KMS-11 (cell line): ENCODE measurements around the gene SLC17A3.

Experiments used
- H2AFZ ChIP-seq: fragments of 200-600 bp; sonication (generic); 2 replicates; pipeline ENCODE4 v1.6.1; 2016; ENCODE audit warnings: antibody characterized with exemption, mixed run types, low read depth
- H3K27ac ChIP-seq: fragments of 200-600 bp; sonication (generic); 2 replicates; pipeline ENCODE4 v1.6.1; 2016; ENCODE audit warnings: mild to moderate bottlenecking, mixed run types
- H3K27me3 ChIP-seq: fragments of 200-600 bp; sonication (generic); 2 replicates; pipeline ENCODE4 v1.6.1; 2017; ENCODE audit warnings: mild to moderate bottlenecking, low read depth, mixed run types, moderate library complexity; ENCODE audit not compliant: insufficient read depth
- H3K36me3 ChIP-seq: fragments of 200-600 bp; sonication (generic); 2 replicates; pipeline ENCODE4 v1.6.1; 2017; ENCODE audit warnings: mild to moderate bottlenecking, mixed run types; ENCODE audit not compliant: insufficient read depth
- H3K4me1 ChIP-seq: fragments of 200-600 bp; sonication (generic); 2 replicates; pipeline ENCODE4 v1.6.1; 2016; ENCODE audit warnings: mild to moderate bottlenecking, low read depth, mixed run types; ENCODE audit not compliant: poor library complexity, severe bottlenecking
- H3K4me2 ChIP-seq: fragments of 200-600 bp; sonication (generic); 2 replicates; pipeline ENCODE4 v1.7.0; 2016; ENCODE audit warnings: mild to moderate bottlenecking, mixed run types
- H3K4me3 ChIP-seq: fragments of 200-600 bp; sonication (generic); IDR thresholded peaks from 2 replicates; pipeline ENCODE4 v1.6.1; 2017; ENCODE audit warnings: low read depth, low read length, mixed read lengths; ENCODE audit not compliant: insufficient read depth
- H3K79me2 ChIP-seq: fragments of 200-600 bp; sonication (generic); 2 replicates; pipeline ENCODE4 v1.6.1; 2016; ENCODE audit warnings: low read depth, mixed run types; ENCODE audit not compliant: insufficient read depth
- H3K9ac ChIP-seq: fragments of 200-600 bp; sonication (generic); 2 replicates; pipeline ENCODE4 v1.6.1; 2016; ENCODE audit warnings: mild to moderate bottlenecking, mixed run types
- H4K20me1 ChIP-seq: fragments of 200-600 bp; sonication (generic); 2 replicates; pipeline ENCODE4 v1.6.1; 2016; ENCODE audit warnings: mild to moderate bottlenecking, mixed run types; ENCODE audit not compliant: insufficient read depth
- TF ChIP-seq, protein P1 (sequence below): fragments of 200-600 bp; sonication (generic); conservative IDR thresholded peaks from 2 replicates; pipeline ENCODE4 v1.6.1; 2017; ENCODE audit warnings: low read depth, mild to moderate bottlenecking, antibody characterized with exemption, low read length, moderate library complexity, mixed read lengths

SLC17A3 gene

GRCh38 chr6:25911351-25911750, 37.3 kb upstream of the SLC17A3 start:
- Histone ChIP-seq H3K9ac (no peak overlapping the region), H3K36me3 (no peaks in the 10 kb centered on the region), H3K4me3 (no peak overlapping the region), H3K4me1 (peaks cover 12% of the 10 kb centered on the region), H4K20me1 (no peaks in the 10 kb centered on the region), H3K4me2 (no peak overlapping the region), H2AFZ (no peak overlapping the region), H3K27me3 (no peaks in the 10 kb centered on the region), H3K27ac (no peak overlapping the region), H3K79me2 (no peaks in the 10 kb centered on the region)
- TF ChIP-seq, protein P1, sequence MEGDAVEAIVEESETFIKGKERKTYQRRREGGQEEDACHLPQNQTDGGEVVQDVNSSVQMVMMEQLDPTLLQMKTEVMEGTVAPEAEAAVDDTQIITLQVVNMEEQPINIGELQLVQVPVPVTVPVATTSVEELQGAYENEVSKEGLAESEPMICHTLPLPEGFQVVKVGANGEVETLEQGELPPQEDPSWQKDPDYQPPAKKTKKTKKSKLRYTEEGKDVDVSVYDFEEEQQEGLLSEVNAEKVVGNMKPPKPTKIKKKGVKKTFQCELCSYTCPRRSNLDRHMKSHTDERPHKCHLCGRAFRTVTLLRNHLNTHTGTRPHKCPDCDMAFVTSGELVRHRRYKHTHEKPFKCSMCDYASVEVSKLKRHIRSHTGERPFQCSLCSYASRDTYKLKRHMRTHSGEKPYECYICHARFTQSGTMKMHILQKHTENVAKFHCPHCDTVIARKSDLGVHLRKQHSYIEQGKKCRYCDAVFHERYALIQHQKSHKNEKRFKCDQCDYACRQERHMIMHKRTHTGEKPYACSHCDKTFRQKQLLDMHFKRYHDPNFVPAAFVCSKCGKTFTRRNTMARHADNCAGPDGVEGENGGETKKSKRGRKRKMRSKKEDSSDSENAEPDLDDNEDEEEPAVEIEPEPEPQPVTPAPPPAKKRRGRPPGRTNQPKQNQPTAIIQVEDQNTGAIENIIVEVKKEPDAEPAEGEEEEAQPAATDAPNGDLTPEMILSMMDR, result no peak

DNA sequence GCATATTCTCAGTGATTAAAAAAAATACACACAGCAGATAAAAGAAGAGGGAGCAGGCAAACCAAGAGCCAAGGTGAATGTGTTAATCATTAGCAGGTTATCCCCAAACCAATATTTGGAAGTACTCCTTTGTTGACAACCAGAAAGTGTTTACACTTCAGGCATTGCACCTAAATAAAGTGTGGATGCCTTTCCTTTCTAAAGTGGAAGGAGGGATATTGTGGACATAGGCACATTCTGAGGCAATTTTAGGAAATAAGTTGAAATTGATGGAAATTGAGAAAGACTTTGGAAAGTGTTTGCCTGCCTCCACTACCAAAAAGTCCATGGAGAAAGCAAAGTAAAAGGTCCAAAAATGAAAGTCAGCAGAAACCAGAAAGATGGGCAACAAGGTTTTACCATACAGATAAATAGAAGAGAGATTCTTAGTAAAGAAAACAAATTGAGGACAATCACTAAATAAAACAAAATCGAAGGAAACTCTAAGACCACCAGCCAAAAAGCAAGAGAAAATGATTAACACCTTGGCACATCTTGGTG, 33.5 kb upstream of the SLC17A3 start:
- Histone ChIP-seq H3K4me1 (peaks cover 12% of the 10 kb centered on the region), H3K27ac (no peak overlapping the region), H3K4me3 (no peak overlapping the region), H2AFZ (no peak overlapping the region), H3K36me3 (no peaks in the 10 kb centered on the region), H3K27me3 (no peaks in the 10 kb centered on the region), H3K79me2 (no peaks in the 10 kb centered on the region), H3K4me2 (no peak overlapping the region), H4K20me1 (no peaks in the 10 kb centered on the region), H3K9ac (no peak overlapping the region)
- TF ChIP-seq, protein P1, result no peak

DNA sequence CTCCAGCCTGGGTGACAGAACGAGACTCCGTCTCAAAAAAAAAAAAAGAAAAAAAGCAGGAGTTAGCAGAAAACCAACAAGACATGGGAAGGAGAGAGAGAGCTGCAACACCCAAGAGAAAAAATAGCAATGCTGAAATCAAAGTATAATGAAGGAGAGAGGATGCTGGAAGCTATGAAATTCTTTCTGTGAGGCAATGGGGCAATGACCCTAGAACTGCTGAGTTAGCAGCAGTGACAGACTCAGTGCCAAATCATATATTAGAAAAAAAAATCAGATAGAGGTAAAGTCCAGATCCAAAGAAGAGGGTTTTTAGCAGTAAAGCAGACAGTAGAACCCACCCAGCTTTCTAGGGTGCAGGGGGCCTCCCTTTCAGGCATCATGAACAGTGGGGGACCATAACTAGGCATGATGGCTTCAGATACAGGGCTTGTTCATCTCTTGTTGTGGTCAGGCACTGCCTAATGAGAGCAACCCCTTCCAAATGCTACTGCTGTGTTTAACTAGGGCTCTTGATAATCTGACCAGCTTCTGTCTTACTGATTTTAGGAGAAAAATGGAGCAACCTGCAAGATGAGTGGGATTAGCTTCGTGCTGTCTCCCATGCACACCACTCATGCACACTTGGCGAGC, 29.5 kb upstream of the SLC17A3 start:
- no peaks in the 10 kb centered on the region for H4K20me1 ChIP-seq
- no peak overlapping the region for H2AFZ ChIP-seq
- no peaks in the 10 kb centered on the region for H3K4me1 ChIP-seq
- no peak overlapping the region for H3K4me3 ChIP-seq
- H3K36me3 ChIP-seq, result no peaks in the 10 kb centered on the region
- no peak overlapping the region for H3K27ac ChIP-seq
- H3K79me2 ChIP-seq, result no peaks in the 10 kb centered on the region
- TF ChIP-seq, protein P1, result no peak
- H3K9ac ChIP-seq, result no peak overlapping the region
- no peaks in the 10 kb centered on the region for H3K27me3 ChIP-seq
- H3K4me2 ChIP-seq, result no peak overlapping the region

DNA sequence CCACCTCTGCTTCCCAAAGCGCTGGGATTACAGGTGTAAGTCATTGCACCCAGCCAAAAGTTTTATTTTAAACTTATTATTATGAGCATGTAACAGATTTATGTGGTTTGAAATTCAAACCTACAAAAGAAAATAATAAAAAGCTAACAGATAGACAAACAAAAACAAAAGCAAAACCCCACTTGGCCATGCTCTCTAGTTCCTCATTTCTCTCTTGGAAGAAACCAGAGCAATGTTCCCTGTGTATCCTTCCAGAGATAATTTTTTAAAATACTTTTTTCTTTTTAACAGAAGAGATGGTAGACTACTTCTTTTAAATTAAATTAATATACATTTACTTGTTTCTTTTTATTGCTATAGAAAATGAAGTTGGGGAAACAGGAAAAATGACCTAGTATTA, 28.0 kb upstream of the SLC17A3 start:
- Histone ChIP-seq H3K36me3 (no peaks in the 10 kb centered on the region), H3K4me1 (no peaks in the 10 kb centered on the region), H3K27me3 (no peaks in the 10 kb centered on the region), H4K20me1 (no peaks in the 10 kb centered on the region), H3K4me2 (no peak overlapping the region), H3K79me2 (no peaks in the 10 kb centered on the region), H2AFZ (no peak overlapping the region), H3K27ac (no peak overlapping the region), H3K9ac (no peak overlapping the region), H3K4me3 (no peak overlapping the region)
- TF ChIP-seq, protein P1, result no peak
